HL-60 (cell line): ENCODE results near the gene ZNF157.

Source experiments
- CTCF ChIP-seq: IDR thresholded peaks from one replicate; pipeline ENCODE4 v1.5.1; 2011; ENCODE audit warnings: low read length, control low read depth, inconsistent platforms; ENCODE audit not compliant: insufficient read depth
- GABPA ChIP-seq: IDR thresholded peaks from 2 replicates; pipeline ENCODE4 v1.6.1; 2012; ENCODE audit warnings: low read depth
- POLR2AphosphoS5 ChIP-seq: IDR thresholded peaks from 2 replicates; pipeline ENCODE4 v1.6.1; 2012; ENCODE audit warnings: low read depth
- REST ChIP-seq: IDR thresholded peaks from 2 replicates; pipeline ENCODE4 v1.6.1; 2012; ENCODE audit warnings: low read depth; ENCODE audit not compliant: insufficient replicate concordance

- TF ChIP-seq GABPA (no peak), POLR2AphosphoS5 (no peak), CTCF (no peak), REST (no peak)
Measured at GRCh38 chrX:47373198-47373597, 2.8 kb downstream of the ZNF157 start.
